ENCODE measurements around the gene LRP3. TPM values are rescaled to one million over a fixed set of nuclear protein-coding genes. Genes with fewer than 3 reads are reported as not detected.

Gene LRP3
- total and polyA plus RNA-seq, 2 of the 13 experiments (the other 11 are each of a cell fraction or from before 2014, with no cell fraction given) = 17.6 to 51.6 TPM

- TF ChIP-seq ZNF646 (CRISPR knock-in tag; IDR thresholded peaks at IDR 0.05) = no peak
- peak; percentile 63; the same call in 1 of the 2 replicates for TF ChIP-seq GFI1 (CRISPR knock-in tag; IDR thresholded peaks at IDR 0.05; ENCODE audit: borderline replicate concordance)
- TF ChIP-seq, protein P1, sequence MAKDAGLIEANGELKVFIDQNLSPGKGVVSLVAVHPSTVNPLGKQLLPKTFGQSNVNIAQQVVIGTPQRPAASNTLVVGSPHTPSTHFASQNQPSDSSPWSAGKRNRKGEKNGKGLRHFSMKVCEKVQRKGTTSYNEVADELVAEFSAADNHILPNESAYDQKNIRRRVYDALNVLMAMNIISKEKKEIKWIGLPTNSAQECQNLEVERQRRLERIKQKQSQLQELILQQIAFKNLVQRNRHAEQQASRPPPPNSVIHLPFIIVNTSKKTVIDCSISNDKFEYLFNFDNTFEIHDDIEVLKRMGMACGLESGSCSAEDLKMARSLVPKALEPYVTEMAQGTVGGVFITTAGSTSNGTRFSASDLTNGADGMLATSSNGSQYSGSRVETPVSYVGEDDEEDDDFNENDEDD (CRISPR knock-in tag; IDR thresholded peaks at IDR 0.05; ENCODE audit: borderline replicate concordance) = peak; percentile 12; the same call in 1 of the 2 replicates
- peak; percentile 37 for TF ChIP-seq DBP (CRISPR knock-in tag; IDR thresholded peaks at IDR 0.05; ENCODE audit: not compliant biosample characterization)
- TF ChIP-seq, protein P2, sequence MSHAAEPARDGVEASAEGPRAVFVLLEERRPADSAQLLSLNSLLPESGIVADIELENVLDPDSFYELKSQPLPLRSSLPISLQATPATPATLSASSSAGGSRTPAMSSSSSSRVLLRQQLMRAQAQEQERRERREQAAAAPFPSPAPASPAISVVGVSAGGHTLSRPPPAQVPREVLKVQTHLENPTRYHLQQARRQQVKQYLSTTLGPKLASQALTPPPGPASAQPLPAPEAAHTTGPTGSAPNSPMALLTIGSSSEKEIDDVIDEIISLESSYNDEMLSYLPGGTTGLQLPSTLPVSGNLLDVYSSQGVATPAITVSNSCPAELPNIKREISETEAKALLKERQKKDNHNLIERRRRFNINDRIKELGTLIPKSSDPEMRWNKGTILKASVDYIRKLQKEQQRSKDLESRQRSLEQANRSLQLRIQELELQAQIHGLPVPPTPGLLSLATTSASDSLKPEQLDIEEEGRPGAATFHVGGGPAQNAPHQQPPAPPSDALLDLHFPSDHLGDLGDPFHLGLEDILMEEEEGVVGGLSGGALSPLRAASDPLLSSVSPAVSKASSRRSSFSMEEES (CRISPR knock-in tag; IDR thresholded peaks at IDR 0.05) = peak; percentile 71; the same call in 1 of the 2 replicates
- TF ChIP-seq ZNF704 (CRISPR knock-in tag; IDR thresholded peaks at IDR 0.05; ENCODE audit: borderline replicate concordance) = peak; percentile 86; the same call in 1 of the 2 replicates
- TF ChIP-seq, protein P3, sequence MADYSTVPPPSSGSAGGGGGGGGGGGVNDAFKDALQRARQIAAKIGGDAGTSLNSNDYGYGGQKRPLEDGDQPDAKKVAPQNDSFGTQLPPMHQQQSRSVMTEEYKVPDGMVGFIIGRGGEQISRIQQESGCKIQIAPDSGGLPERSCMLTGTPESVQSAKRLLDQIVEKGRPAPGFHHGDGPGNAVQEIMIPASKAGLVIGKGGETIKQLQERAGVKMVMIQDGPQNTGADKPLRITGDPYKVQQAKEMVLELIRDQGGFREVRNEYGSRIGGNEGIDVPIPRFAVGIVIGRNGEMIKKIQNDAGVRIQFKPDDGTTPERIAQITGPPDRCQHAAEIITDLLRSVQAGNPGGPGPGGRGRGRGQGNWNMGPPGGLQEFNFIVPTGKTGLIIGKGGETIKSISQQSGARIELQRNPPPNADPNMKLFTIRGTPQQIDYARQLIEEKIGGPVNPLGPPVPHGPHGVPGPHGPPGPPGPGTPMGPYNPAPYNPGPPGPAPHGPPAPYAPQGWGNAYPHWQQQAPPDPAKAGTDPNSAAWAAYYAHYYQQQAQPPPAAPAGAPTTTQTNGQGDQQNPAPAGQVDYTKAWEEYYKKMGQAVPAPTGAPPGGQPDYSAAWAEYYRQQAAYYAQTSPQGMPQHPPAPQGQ (CRISPR knock-in tag; IDR thresholded peaks at IDR 0.05; ENCODE audit: borderline replicate concordance) = peak; percentile 61; the same call in 1 of the 2 replicates
- TF ChIP-seq, protein P4, sequence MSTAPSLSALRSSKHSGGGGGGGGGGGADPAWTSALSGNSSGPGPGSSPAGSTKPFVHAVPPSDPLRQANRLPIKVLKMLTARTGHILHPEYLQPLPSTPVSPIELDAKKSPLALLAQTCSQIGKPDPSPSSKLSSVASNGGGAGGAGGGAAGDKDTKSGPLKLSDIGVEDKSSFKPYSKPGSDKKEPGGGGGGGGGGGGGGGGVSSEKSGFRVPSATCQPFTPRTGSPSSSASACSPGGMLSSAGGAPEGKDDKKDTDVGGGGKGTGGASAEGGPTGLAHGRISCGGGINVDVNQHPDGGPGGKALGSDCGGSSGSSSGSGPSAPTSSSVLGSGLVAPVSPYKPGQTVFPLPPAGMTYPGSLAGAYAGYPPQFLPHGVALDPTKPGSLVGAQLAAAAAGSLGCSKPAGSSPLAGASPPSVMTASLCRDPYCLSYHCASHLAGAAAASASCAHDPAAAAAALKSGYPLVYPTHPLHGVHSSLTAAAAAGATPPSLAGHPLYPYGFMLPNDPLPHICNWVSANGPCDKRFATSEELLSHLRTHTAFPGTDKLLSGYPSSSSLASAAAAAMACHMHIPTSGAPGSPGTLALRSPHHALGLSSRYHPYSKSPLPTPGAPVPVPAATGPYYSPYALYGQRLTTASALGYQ (CRISPR knock-in tag; IDR thresholded peaks at IDR 0.05) = no peak
- TF ChIP-seq MBNL3 (CRISPR knock-in tag; conservative IDR thresholded peaks at IDR 0.05) = no peak
- TF ChIP-seq WIZ (CRISPR knock-in tag; IDR thresholded peaks at IDR 0.05) = 0 out of 2 replicates have a peak, but pooled peaks have one; percentile 47
- TF ChIP-seq TRIM24 (CRISPR knock-in tag; IDR thresholded peaks at IDR 0.05) = no peak
Measured at GRCh38 chr19:33176670-33177416, 17.3 kb upstream of the LRP3 start (continued).
